Fibroblast of pulmonary artery (primary cell): ENCODE results near the gene CNST.
A peak's percentile ranks its signal among the peaks of the same experiment; 100 is the strongest.

Experiments
- DNase-seq: peaks from one replicate; pipeline ENCODE4 v3.0.0-alpha.2; 2010; ENCODE audit warnings: low read depth
- H3K4me3 ChIP-seq: replicated peaks from 2 replicates; pipeline ENCODE4 v1.5.1; 2011; ENCODE audit warnings: low read depth, mild to moderate bottlenecking, control low read depth, low read length, moderate library complexity
- CTCF ChIP-seq: IDR thresholded peaks from 2 replicates; pipeline ENCODE4 v1.5.1; 2011; ENCODE audit warnings: mild to moderate bottlenecking, control low read depth, low read length, inconsistent platforms; ENCODE audit errors: missing control alignments

The CNST gene

GRCh38 chr1:246577082-246577719 is 10.9 kb downstream of the CNST start:
- H3K4me3 ChIP-seq = no peak overlapping the region
- no peak for DNase-seq
- no peak for TF ChIP-seq CTCF

- no peak for DNase-seq
- no peak overlapping the region for H3K4me3 ChIP-seq
- TF ChIP-seq CTCF = no peak
Observed at GRCh38 chr1:246577720-246578106, 11.5 kb downstream of the CNST start.

GRCh38 chr1:246579818-246580217 is 13.6 kb downstream of the CNST start:
- peak overlapping the region; percentile 19 for H3K4me3 ChIP-seq
- no peak for TF ChIP-seq CTCF
- no peak for DNase-seq

DNA sequence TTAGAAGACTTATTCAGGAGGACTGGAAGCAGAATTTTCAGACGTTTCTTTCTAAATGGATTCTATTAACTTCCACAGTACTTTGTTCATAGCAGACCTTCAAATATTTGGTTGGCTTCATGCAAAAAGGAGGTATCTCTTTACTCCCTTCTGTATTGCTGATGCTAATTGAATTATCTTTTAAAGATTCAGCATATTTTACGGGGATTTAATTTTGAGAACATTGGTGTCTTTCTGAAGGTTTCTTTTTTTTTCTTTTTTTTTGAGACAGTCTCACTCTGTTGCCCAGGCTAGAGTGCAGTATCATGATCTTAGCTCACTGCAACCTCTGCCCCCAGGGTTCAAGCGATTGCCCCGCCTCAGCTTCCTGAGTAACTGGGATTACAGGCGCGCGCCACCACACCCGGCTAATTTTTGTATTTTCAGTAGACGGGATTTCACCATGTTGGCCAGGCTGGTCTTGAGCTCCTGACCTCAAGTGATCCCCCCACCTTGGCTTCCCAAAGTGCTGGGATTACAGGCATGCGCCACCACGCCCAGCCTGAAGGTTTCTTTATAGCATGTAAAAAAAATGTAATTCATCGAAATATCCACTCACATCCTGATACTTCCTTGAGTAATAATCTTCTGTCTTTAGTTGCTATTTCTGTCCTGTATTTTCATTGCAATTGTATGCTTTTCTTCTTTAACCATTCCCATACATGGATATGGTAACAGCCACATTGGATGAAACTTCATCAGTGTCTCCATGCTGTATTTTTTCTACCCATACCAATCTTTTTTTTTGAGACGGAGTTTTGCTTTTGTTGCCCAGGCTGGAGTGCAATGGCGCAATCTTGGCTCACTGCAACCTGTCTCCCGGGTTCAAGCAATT is 14.5 kb downstream of the CNST start:
- no peak for DNase-seq
- no peak overlapping the region for H3K4me3 ChIP-seq
- TF ChIP-seq CTCF = no peak

GRCh38 chr1:246582301-246583055 is 16.2 kb downstream of the CNST start:
- no peak for TF ChIP-seq CTCF
- no peak for DNase-seq
- H3K4me3 ChIP-seq = no peak overlapping the region

DNA sequence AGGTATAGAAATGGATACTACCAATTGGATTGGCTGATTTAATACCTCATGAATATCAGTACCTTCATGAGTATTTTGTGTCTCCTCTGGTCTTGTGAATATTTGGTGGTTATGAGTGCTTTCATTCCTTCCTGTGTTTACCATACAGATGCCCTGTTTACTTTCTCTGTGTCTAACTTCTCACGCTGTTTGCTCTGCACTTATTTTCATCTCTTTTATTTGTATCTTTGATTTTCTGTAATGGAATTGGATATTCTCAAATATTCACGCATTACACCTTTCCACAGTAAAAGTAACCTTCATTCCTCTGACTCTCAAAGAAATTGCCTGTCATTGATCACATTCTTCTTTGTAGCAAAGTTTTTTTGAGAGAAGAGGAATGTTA is 16.8 kb downstream of the CNST start:
- H3K4me3 ChIP-seq = no peak overlapping the region
- TF ChIP-seq CTCF = no peak
- DNase-seq = no peak
